ENCODE measurements around the gene STK11.

- no peak for TF ChIP-seq CTCF (conservative IDR thresholded peaks at IDR 0.05)
- no peak for TF ChIP-seq EZH2 (IDR thresholded peaks at IDR 0.05; ENCODE audit: low read depth)
Observed at GRCh38 chr19:1230783-1231489, 25.4 kb downstream of the STK11 start.

All from PC-9 (cell line).